Endothelial cell (in vitro differentiated cells): Measurements from ENCODE around the gene CDCA8. TPM values are rescaled to one million over a fixed set of nuclear protein-coding genes. Genes with fewer than 3 reads are reported as not detected.

Experiments used
- DNase-seq: peaks from one replicate; pipeline ENCODE4 v3.0.0; 2021; ENCODE audit warnings: low spot score
- H3K27ac Mint-ChIP-seq: one replicate; pipeline ENCODE4 v1.8.0; 2021; ENCODE audit warnings: mixed read lengths, inconsistent platforms; ENCODE audit not compliant: unreplicated experiment
- H3K27me3 Mint-ChIP-seq: one replicate; pipeline ENCODE4 v1.8.0; 2021; ENCODE audit warnings: mild to moderate bottlenecking, moderate library complexity, mixed read lengths, inconsistent platforms; ENCODE audit not compliant: unreplicated experiment
- H3K36me3 Mint-ChIP-seq: one replicate; pipeline ENCODE4 v1.8.0; 2021; ENCODE audit warnings: mild to moderate bottlenecking, low read depth, mixed read lengths, inconsistent platforms; ENCODE audit not compliant: unreplicated experiment
- H3K4me1 Mint-ChIP-seq: one replicate; pipeline ENCODE4 v1.8.0; 2021; ENCODE audit warnings: mild to moderate bottlenecking, mixed read lengths, inconsistent platforms; ENCODE audit not compliant: unreplicated experiment
- H3K4me3 Mint-ChIP-seq: one replicate; pipeline ENCODE4 v1.8.0; 2021; ENCODE audit warnings: mild to moderate bottlenecking, mixed read lengths, inconsistent platforms; ENCODE audit not compliant: unreplicated experiment
- H3K9me3 Mint-ChIP-seq: one replicate; pipeline ENCODE4 v1.8.0; 2021; ENCODE audit warnings: mixed read lengths, inconsistent platforms; ENCODE audit not compliant: unreplicated experiment
- CTCF ChIP-seq: fragments of 200-600 bp; sonication (generic); IDR thresholded peaks from one replicate; pipeline ENCODE4 v1.5.0; 2021; ENCODE audit warnings: antibody characterized with exemption; ENCODE audit not compliant: unreplicated experiment
- total RNA-seq: library from RNA; stranded (reverse); fragmentation: NEBNext Ultra II Directional; extraction: Animal tissue kit (Norgen Biotek cat#: 25700); gene quantifications from one replicate; pipeline ENCODE4 v1.2.1, GENCODE V29; 2021; ENCODE audit not compliant: unreplicated experiment

Gene CDCA8
- total RNA-seq, 1 donor from 2014 or later: 7.8 TPM

GRCh38 chr1:37652976-37653375 lies 39.3 kb upstream of the CDCA8 start:
- H3K4me1 Mint-ChIP-seq: no peaks in the 10 kb centered on the region
- no peak for TF ChIP-seq CTCF
- no peak overlapping the region for H3K27ac Mint-ChIP-seq
- no peak overlapping the region for H3K4me3 Mint-ChIP-seq
- no peaks in the 10 kb centered on the region for H3K9me3 Mint-ChIP-seq
- no peak for DNase-seq
- H3K36me3 Mint-ChIP-seq: no peaks in the 10 kb centered on the region
- peaks cover 2% of the 10 kb centered on the region for H3K27me3 Mint-ChIP-seq

GRCh38 chr1:37653906-37654305 lies 38.4 kb upstream of the CDCA8 start:
- H3K27me3 Mint-ChIP-seq: peaks cover 2% of the 10 kb centered on the region
- H3K27ac Mint-ChIP-seq: no peak overlapping the region
- no peaks in the 10 kb centered on the region for H3K9me3 Mint-ChIP-seq
- no peaks in the 10 kb centered on the region for H3K36me3 Mint-ChIP-seq
- no peak for DNase-seq
- H3K4me3 Mint-ChIP-seq: no peak overlapping the region
- no peaks in the 10 kb centered on the region for H3K4me1 Mint-ChIP-seq
- TF ChIP-seq CTCF: no peak

- TF ChIP-seq CTCF: no peak
- no peak overlapping the region for H3K4me3 Mint-ChIP-seq
- DNase-seq: no peak
- no peaks in the 10 kb centered on the region for H3K4me1 Mint-ChIP-seq
- no peaks in the 10 kb centered on the region for H3K36me3 Mint-ChIP-seq
- H3K9me3 Mint-ChIP-seq: no peaks in the 10 kb centered on the region
- H3K27ac Mint-ChIP-seq: no peak overlapping the region
- peaks cover 2% of the 10 kb centered on the region for H3K27me3 Mint-ChIP-seq
Observed at GRCh38 chr1:37655274-37655673, 37.0 kb upstream of the CDCA8 start.

GRCh38 chr1:37656026-37656425 lies 36.3 kb upstream of the CDCA8 start:
- Mint-ChIP-seq H3K4me1 (no peaks in the 10 kb centered on the region), H3K27me3 (peaks cover 2% of the 10 kb centered on the region), H3K4me3 (no peak overlapping the region), H3K27ac (no peak overlapping the region), H3K36me3 (no peaks in the 10 kb centered on the region), H3K9me3 (no peaks in the 10 kb centered on the region)
- TF ChIP-seq CTCF: no peak
- no peak for DNase-seq

GRCh38 chr1:37656881-37657280 lies 35.4 kb upstream of the CDCA8 start:
- peaks cover 4% of the 10 kb centered on the region for H3K27me3 Mint-ChIP-seq
- no peak overlapping the region for H3K27ac Mint-ChIP-seq
- no peak for TF ChIP-seq CTCF
- no peaks in the 10 kb centered on the region for H3K36me3 Mint-ChIP-seq
- no peaks in the 10 kb centered on the region for H3K4me1 Mint-ChIP-seq
- H3K9me3 Mint-ChIP-seq: no peaks in the 10 kb centered on the region
- no peak for DNase-seq
- H3K4me3 Mint-ChIP-seq: no peak overlapping the region
